VCaP (cell line): ENCODE results near the gene ZNF740.

Experiments used
- H3K27ac ChIP-seq: fragments of 450-650 bp; 2 replicates; pipeline ENCODE4 v1.5.1; 2017
- TF ChIP-seq, protein P1 (sequence below): fragments of 450-650 bp; conservative IDR thresholded peaks from 2 replicates; pipeline ENCODE4 v1.5.1; 2017; ENCODE audit warnings: mild to moderate bottlenecking, moderate library complexity

Gene ZNF740

DNA sequence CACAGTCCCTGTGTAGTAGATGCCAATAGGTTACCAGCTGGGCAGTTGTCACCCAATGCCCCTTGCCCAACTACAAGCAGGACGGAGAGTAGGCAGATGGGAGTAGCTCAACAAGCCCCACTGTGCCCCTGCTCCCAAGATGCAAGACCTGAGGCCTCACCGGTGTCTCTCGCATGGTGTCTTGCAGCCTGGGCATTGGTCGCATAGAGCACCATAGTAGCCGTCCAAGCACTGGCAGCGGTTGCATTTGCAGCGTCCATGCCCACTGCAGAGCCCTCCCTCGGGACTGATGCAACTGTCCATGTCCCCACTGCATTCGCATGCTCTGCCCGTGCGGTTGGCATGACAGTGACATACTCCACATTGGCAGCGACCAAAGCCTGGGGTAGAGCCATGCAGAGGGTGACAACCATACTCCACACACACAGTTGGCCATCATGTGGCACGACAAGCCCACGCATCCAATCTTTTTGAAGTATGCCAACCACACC is 12.1 kb downstream of the ZNF740 start:
- no peak overlapping the region for H3K27ac ChIP-seq
- TF ChIP-seq, protein P1, sequence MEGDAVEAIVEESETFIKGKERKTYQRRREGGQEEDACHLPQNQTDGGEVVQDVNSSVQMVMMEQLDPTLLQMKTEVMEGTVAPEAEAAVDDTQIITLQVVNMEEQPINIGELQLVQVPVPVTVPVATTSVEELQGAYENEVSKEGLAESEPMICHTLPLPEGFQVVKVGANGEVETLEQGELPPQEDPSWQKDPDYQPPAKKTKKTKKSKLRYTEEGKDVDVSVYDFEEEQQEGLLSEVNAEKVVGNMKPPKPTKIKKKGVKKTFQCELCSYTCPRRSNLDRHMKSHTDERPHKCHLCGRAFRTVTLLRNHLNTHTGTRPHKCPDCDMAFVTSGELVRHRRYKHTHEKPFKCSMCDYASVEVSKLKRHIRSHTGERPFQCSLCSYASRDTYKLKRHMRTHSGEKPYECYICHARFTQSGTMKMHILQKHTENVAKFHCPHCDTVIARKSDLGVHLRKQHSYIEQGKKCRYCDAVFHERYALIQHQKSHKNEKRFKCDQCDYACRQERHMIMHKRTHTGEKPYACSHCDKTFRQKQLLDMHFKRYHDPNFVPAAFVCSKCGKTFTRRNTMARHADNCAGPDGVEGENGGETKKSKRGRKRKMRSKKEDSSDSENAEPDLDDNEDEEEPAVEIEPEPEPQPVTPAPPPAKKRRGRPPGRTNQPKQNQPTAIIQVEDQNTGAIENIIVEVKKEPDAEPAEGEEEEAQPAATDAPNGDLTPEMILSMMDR, result no peak

DNA sequence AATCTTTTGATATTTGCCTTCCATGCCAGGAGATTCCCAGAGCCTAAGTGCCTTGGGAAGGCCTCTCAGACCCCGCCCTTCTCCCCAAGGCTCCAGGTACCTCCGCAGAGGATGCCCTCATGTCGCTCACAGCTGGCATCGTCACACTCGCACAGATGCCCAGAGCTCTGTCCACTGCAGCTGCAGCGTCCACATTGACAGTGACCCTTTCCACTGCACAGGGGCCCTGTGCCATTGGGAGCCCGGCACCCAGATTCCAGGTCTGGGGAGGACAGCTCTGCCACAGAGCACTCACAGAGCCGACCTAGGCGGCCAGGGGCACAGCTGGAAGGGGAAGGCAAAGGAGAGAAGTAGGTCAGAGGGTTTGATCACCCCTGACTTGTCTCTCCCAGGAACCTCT is 12.5 kb downstream of the ZNF740 start:
- no peak overlapping the region for H3K27ac ChIP-seq
- TF ChIP-seq, protein P1, result no peak

DNA sequence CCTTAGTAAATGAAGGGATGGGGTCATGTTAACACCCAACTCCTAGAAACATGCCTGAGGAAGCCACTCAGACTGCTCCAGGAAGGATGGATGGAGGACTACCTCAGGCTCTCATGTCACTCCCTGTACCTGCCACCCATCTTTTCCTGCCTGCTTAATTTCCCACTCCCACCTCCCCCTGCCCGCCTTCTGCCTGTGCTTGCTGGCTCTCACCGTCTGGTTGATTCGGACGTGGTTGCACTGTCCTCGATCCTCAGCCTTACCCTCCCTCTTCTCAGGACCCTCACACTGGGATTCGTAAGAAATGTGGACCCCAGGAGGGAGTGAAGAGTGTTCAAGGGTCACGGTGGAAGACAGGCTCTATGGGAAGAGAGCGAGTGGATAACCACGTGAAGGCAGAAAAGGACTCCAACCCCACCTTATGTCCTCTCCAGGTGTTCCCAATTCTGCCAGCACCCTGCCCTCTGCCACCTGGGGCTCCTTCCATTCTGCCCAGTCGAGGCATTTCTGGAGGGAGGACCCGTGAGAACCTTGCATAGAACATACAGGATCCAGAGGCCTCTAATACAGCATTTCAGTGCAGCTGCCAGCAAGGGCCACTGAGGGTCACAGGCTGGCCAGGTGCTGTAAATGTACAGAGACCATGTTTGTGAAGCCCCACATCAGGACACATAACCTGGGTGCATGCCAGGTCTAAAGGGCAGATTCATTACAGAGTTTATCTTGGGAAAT is 13.6 kb downstream of the ZNF740 start:
- TF ChIP-seq, protein P1, result no peak
- no peak overlapping the region for H3K27ac ChIP-seq

DNA sequence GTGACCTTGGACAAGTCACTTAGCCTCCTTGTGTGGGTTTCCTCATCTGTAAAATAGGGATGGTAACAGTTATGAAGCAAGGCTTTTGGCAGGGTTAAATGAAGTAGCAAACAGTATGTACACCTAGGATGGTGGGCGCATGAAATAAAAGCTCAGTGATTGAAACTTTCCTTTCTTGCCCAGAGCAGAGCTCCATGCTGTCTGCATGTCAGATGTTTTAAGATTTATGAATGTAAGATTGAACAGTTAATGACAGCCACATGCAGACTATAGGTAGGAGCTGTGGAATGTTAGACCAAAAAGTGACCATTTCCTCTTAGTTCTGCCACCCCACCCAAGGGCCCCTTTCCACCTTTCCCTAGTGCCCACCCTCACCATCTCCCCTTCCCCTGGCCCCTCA is 14.5 kb downstream of the ZNF740 start:
- no peak overlapping the region for H3K27ac ChIP-seq
- TF ChIP-seq, protein P1, result no peak

DNA sequence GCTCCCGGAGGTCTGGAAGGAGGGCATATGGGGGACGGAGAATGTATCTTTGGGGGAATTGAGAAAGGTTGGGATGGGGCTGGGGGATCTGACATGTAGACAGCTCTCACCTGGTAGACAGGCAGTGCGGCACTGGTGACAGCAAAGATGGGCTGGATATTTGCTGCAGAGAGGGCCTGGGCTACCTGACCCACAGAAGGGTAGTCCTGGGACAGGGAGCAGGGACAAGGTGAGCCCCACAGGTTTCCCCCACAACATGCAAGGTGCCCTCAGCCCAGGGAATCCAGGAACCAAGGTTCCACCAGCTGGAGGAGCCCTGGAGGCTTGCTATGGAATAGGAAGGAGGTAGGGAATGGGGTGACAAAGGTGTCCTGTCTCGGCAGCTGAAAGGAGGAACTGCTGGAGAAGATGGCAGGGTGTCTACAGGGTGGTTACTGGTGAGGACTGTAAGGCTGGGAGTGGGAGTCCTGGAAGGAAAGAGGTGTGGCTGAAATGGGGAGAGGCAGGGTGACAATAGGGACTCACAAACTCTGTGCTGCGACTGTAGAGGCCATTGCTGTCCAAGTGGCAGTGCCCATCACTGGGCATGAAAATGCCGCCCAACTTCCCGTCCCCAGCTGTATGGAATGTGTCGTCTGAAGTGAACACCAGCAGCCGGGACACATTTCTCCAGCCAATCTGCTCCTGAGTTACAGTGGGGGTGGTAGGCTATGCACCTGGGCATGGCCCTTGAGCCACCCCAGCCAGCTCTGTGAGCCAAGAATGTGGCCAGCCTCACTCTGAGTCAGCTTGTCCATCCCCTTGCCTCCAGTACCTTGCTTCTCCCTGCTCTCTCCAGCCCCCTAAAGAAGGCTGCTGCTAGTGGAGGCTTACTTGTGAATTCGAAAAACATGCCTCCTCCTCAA is 15.2 kb downstream of the ZNF740 start:
- H3K27ac ChIP-seq, result no peak overlapping the region
- TF ChIP-seq, protein P1, result no peak

DNA sequence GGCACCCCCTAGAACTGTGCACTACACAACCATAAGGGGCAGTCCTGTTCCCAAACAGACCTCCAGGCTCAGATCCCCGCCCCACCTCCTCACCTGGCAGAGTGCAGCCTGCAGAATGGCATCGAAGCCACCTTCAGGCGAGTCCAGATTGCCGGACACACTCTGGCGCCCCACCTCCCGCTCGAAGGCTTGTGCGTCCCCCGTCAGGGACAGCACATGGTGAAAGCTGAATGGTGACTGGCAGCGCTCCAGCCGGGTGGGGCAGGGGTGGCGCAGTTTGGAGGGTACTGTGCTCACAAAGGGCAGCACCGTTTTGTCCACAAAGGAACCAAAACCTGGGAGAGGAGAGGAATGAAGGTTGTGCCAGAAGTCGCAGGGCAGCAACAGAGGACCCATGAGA is 16.0 kb downstream of the ZNF740 start:
- TF ChIP-seq, protein P1, result no peak
- H3K27ac ChIP-seq, result no peak overlapping the region

DNA sequence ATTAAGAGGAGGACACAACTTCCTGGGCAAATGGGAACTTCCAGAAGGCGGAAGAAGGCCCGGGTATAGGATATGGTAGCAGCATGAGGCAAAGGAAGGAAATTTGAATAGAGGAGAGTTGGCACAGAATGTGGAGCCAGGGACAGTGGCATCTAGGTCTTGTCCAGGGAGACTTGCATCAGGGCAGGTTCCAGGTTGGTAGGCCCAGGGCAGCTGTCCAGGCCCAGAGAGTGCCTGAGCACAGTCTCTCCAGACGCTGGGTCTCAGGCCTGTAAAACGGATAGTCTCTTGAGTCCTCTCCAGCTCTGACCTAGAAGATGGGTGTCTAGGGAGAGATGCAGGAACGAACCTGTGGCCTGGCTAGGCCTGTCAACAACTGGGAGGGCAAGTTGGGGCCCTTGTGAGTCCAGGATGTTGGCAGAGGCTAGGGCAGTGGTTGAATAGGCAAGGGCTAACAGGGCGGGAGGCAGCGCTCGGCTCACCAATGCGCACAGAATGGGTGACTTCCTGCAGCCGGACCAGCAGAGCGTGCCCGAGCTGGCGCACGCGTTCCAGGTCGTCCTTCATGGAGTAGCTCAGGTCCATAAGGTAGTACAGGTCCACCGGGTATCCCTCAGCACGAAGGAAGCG is 16.6 kb downstream of the ZNF740 start:
- H3K27ac ChIP-seq, result no peak overlapping the region
- TF ChIP-seq, protein P1, result no peak
